Measurements from ENCODE around the gene PSMD1. TPM values are rescaled to one million over a fixed set of nuclear protein-coding genes. Genes with fewer than 3 reads are reported as not detected.
A peak's percentile ranks its signal among the peaks of the same experiment; 100 is the strongest.
"Not testable (repeated sequence)": the region's sequence is repeated elsewhere in the genome, so short reads cannot be mapped to it uniquely, and the experiment has no call there.

The PSMD1 gene
- polyA plus RNA-seq, 4 donors, result 91.7 to 103 (median 98.7) TPM

GRCh38 chr2:231140808-231141207 is 84.1 kb downstream of the PSMD1 start:
- not testable (repeated sequence) for DNase-seq (ENCODE audit: low read depth in 4 of 4, low spot score in 3 of 4)

DNA sequence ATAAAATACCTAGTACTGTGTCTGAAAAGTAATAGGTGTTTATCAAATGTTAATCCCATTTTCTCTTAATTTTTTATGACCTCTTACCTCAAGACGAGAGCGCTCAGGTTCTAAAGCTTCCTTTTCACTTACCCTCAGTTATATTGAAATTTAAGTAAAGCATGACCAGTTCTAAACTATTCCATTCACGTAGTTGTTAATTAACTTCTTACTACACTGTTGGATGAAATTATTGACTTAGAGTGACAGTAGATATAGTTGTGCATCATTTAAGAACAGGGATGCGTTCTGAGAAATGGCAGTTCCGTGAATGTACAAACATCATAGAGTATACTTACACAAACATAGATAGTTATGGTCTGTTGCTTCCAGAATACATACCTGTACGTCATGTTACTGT is 88.2 kb downstream of the PSMD1 start:
- no peak for DNase-seq (ENCODE audit: low read depth in 4 of 4, low spot score in 3 of 4)

GRCh38 chr2:231146665-231147064 is 90.0 kb downstream of the PSMD1 start:
- no peak for DNase-seq (ENCODE audit: low read depth in 4 of 4, low spot score in 3 of 4)

DNA sequence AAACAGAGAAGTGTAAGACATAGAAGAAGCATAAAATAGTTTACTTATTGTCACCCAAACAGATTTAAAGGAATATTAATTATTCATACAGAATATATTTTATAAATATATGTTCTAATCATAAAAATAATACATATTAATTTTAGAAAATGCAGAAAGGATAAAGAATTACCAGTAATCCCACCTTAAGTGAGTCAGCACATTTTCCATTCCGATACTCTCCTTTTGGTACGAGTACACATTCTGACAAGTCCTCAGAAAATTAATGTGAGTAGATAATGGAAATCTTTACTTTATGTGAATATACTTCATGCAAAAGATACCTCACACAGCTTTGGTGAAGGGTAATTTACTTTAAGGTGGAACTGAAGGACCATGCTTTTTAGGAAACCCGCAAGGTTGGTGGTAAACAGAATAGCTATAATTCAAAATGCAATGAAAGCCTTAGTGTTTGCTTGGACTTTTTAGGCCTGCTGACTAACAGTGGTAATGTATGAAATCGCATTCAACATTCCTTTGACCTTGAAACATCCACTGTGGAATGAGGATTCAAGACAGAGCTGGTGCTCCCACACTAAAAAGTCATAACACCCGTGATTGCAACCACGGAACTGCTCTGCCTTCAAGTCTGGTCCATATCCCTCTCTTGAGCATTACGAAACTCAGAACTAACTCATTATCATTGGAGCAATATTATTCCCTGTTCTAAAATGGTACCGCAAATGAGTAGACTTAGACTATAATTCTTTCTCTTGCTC is 96.3 kb downstream of the PSMD1 start:
- DNase-seq (ENCODE audit: low read depth in 4 of 4, low spot score in 3 of 4), result no peak

DNA sequence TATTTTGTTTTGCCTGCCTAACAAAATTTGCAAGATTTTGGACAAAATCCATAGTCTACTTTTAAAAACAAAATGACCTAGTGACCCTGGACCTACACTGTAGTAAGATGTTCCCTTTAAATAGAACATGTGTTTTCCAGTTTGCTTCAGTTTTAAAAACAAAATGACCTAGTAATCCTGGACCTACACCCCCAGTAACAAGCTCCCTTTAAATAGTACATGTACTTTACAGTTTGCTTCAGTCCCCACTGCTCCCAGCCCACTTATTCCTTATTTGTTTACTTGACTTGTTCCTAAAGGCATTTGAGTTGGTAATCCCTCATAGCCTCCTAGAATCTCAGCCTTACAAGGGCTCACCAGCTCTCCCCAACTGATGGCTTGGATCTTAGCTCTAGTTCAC is 102.6 kb downstream of the PSMD1 start:
- DNase-seq (ENCODE audit: low read depth in 4 of 4, low spot score in 3 of 4), result no peak

GRCh38 chr2:231160701-231161100 is 104.0 kb downstream of the PSMD1 start:
- DNase-seq (ENCODE audit: low read depth in 4 of 4, low spot score in 3 of 4), result no peak

DNA sequence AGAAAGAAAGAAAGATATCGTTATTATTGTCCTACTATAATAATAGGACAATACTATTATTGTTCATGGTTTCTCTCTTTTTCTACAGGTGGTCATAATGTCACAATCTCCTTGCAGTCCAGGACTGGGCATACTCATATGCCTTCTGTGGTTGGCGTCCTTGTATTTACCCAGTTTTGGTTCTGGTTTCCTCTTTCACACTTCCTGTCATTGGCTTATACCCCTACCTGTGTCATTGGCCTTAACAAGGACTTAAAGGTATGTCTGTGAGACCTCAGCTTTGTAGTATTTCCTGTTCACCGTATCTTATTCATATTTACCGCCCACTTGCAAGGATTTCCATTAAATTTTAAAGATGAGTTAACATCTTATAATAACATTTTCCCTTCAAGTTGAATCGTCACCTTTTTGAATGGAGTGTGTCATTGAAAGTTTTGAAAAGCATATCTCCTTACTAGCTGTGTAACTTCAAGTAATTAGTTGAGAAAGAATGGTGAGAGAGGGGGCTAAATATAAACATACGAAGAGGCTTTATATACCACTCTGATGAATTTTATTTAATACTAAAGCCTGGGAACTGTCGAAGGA is 104.7 kb downstream of the PSMD1 start:
- DNase-seq (ENCODE audit: low read depth in 4 of 4, low spot score in 3 of 4), result no peak

- DNase-seq (ENCODE audit: low read depth in 4 of 4, low spot score in 3 of 4), result peak in 1 of 4 donors; percentile 13
Measured at GRCh38 chr2:231161877-231162329, 105.2 kb downstream of the PSMD1 start.

GRCh38 chr2:231163011-231163410 is 106.3 kb downstream of the PSMD1 start:
- no peak for DNase-seq (ENCODE audit: low read depth in 4 of 4, low spot score in 3 of 4)

DNA sequence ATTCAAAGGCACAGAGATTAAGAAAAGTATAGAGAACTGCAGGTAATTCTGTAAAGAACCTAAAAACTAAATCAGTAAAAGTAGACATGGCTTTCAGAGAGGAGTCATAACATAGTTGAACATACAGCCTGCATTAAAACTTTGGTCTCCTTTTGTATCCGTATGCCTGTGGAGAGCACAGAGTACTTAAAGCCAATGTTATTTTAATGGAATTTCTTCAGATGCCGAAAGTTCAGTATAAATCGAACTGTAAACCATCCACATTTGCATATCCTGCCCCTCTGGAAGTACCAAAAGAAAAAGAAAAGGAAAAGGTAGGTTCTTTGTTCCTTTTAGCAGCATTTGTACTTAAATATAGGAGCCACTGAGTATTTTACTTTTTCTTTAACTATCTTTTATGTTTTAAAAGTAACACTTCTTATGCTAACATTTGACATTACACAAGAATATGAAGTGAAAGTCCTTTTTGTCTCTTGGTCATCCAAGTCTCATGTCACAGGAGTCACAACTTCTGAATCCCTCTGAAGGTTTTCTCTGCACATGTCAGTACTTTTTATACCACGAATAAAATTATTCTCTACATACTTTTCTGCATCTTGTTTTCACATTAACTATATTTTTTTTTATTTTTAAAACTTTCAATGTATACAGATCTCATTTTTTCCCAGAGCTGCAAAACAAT is 106.9 kb downstream of the PSMD1 start:
- DNase-seq (ENCODE audit: low read depth in 4 of 4, low spot score in 3 of 4), result no peak

- no peak for DNase-seq (ENCODE audit: low read depth in 4 of 4, low spot score in 3 of 4)
Measured at GRCh38 chr2:231167745-231168459, 111.2 kb downstream of the PSMD1 start.

GRCh38 chr2:231168460-231169139 is 111.9 kb downstream of the PSMD1 start:
- no peak for DNase-seq (ENCODE audit: low read depth in 4 of 4, low spot score in 3 of 4)

DNA sequence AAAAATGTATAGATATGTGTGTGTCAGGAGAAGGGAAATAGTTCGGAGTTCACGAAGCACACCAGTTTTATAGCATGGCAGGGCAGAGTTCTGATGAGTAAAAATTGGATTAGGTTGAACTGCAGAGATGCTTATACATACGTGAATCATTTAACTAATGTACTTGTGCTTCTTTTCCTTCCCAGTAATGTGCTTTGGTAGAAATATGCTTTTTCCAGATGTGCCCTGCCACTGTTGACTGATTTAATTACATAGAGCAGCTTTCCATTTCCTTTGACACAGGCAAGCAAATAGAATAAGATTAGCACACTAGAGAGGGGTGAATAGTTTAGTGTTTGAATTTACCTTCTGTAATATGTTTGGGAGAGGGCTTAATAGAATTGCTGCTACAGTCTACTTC is 112.8 kb downstream of the PSMD1 start:
- DNase-seq (ENCODE audit: low read depth in 4 of 4, low spot score in 3 of 4), result no peak

DNA sequence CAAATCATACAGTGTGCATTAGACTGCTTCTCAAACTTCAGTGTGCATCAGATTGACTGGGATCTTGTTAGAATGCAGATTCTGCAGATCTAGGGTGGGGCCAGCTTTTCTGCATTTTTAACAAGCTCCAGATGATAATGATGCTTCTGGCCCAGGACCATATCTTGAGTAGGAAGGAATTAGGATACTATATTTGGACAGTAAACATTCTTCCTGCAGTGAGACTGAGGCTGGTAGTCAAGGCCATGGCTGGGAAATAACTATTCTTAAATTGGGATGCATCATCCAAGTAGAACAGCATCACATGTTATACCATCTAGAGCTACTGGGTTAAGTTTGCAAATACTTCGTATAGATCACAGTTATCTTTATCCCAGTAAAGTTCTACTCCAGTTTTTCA is 113.4 kb downstream of the PSMD1 start:
- no peak for DNase-seq (ENCODE audit: low read depth in 4 of 4, low spot score in 3 of 4)

GRCh38 chr2:231172025-231172424 is 115.4 kb downstream of the PSMD1 start:
- DNase-seq (ENCODE audit: low read depth in 4 of 4, low spot score in 3 of 4), result no peak

GRCh38 chr2:231174211-231174651 is 117.6 kb downstream of the PSMD1 start:
- no peak for DNase-seq (ENCODE audit: low read depth in 4 of 4, low spot score in 3 of 4)

GRCh38 chr2:231176066-231176465 is 119.4 kb downstream of the PSMD1 start:
- DNase-seq (ENCODE audit: low read depth in 4 of 4, low spot score in 3 of 4), result no peak

DNA sequence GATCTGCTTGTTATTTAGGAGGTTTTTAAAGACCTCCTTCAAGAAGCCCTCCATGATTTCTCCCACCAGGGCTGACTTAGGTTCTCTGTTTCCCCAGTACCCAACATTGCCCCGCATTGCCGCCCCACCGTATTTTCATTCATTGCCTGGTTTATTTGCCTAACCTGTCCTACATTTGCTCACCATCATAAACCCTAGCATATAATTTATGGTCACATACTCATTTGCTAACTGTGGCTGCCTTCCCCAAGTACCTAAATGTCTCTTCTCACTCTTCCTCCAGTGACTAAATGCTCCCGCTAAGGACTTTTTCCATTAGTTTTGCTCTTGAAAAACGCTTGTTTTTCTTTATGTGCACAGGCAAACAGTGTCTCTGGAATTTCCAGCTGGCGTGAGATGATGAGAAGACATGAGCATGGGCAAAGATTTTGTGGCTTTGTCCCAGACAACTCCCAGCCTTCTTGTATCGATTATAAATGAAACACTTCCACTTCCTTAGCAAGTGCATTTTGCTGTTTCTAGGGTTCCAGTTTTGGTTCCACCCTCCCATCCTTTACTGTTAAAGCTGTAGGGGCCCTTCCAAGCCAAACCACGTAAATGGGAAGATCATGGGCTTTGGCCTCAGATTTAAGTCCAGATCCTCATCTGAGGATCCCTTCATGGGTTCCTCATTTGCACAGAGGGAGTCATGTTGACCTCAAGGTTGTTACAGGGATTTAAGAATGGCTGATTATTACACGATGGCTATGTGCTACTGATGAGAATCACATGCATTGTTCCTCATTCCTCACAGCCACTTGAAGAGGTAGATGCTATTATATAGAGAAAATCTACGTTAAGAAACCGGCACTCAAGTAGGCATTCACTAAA is 120.7 kb downstream of the PSMD1 start:
- no peak for DNase-seq (ENCODE audit: low read depth in 4 of 4, low spot score in 3 of 4)

GRCh38 chr2:231178805-231179204 is 122.1 kb downstream of the PSMD1 start:
- DNase-seq (ENCODE audit: low read depth in 4 of 4, low spot score in 3 of 4), result not testable (repeated sequence)

All from right renal pelvis (tissue), 4 donors.